HG03457 (cell line): ENCODE measurements around the gene SETD1A.
"Not testable (repeated sequence)": the region's sequence is repeated elsewhere in the genome, so short reads cannot be mapped to it uniquely, and the experiment has no call there.

Source experiments
- ATAC-seq: cut with Tn5 transposase; IDR thresholded peaks from one replicate; pipeline ENCODE4 v1.9.1; 2021; ENCODE audit warnings: moderate number of reproducible peaks; ENCODE audit not compliant: unreplicated experiment

Gene SETD1A

GRCh38 chr16:31011815-31012214 is 54.3 kb downstream of the SETD1A start:
- ATAC-seq: not testable (repeated sequence)

DNA sequence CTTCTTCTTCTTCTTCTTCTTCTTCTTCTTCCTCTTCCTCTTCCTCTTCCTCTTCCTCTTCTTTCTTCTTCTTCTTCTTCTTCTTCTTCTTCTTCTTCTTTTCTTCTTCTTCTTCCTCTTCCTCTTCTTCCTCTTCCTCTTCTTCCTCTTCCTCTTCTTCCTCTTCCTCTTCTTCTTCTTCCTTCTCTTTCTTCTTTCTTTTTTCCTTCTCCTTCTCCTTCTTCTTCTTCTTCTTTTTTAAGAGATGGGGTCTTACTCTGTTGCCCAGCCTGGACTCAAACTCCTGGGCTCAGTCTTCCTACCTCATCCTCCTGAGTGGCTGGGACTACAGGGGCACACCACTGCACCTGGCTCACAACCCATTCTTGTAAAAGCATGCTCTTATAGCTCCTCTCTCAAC is 55.7 kb downstream of the SETD1A start:
- ATAC-seq: not testable (repeated sequence)

GRCh38 chr16:31016018-31016417 is 58.5 kb downstream of the SETD1A start:
- ATAC-seq: no peak

GRCh38 chr16:31017756-31018155 is 60.2 kb downstream of the SETD1A start:
- not testable (repeated sequence) for ATAC-seq

DNA sequence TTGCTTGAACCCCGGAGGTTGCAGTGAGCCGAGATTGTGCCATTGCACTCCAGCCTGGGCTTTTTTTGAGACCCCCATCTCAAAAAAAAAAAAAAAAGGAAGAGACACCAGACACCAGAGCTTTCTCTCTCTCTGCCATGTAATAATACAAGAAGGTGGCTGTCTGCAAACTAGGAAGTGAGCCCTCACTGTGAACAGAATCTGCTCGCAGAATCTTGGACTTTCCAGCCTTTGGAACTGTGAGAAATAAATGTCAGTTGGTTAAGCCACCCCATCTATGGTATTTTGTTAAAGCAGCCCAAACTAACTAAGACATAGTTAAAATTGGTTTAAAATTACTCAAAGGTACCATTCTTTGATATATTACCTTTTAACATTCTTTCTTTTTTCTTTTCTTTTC is 63.0 kb downstream of the SETD1A start:
- ATAC-seq: no peak

DNA sequence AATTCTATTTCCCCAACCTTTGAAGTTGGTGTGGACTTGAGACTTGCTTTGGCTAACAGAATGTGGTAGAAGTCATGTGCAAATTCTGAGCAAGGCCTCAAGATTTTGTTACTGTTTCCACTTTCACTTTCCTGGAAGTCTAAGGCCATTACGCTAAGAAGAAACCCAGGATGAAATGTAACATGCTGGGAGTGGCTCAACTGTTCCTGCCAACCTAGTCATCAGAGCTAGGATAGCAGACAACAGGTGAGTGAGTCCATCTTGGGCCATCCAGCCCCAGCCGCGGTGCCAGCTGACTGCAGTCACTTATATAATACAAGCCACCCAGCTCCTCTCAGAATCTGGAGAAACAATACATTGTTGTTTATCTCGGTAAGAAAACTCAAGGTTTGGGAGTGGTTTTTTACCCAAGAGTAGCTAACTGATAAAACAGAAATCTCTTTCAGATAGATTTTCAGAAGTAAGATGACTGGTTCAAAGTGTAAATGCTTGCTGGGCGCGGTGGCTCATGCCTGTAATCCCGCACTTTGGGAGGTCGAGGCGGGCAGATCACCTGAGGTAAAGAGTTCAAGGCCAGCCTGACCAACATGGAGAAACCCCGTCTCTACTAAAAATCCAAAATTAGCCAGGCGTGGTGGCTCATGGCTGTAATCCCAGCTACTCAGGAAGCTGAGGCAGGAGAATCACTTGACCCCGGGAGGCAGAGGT is 65.1 kb downstream of the SETD1A start:
- ATAC-seq: no peak

DNA sequence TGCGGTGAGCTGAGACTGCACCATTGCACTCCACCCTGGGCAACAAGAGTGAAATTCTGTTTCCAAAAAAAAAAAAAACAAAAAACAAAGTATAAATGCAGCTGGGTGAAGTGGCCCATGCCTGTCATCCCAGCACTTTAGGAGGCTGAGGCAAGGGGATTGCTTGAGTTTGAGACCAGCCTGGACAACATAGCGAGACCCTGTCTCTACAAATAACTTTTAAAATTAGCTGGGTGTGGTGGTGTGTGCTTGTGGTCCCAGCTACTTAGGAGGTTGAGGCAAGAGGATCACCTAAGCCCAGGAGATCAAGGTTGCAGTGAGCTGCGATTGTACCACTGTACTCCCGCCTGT is 65.7 kb downstream of the SETD1A start:
- no peak for ATAC-seq

DNA sequence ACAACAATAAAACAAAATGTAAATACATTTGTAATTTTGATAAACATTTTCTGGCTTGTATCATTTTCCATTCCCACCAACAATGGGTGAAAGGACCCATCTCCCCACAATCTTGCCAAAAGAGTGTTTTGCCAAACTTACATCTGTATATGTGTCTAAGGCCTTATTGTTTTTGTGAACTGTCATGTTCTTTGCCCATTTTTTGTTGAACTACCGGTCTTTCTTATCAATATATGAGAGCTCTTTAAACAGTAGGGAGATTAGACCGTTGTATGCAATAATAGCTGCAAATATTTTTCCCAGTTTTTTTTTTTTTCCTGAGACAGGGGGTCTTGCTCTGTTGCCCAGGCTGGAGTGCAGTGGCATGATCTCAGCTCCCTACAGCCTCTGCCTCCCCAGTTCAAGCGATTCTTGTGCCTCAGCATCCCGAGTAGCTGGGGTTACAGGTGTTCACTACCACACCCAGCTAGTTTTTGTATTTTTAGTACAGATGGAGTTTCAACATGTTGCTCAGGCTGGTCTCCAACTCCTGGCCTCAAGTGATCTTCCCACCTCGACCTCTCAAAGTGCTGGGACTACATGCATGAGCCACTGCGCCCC is 66.2 kb downstream of the SETD1A start:
- ATAC-seq: no peak

- no peak for ATAC-seq
Observed at GRCh38 chr16:31025339-31025738, 67.8 kb downstream of the SETD1A start.

DNA sequence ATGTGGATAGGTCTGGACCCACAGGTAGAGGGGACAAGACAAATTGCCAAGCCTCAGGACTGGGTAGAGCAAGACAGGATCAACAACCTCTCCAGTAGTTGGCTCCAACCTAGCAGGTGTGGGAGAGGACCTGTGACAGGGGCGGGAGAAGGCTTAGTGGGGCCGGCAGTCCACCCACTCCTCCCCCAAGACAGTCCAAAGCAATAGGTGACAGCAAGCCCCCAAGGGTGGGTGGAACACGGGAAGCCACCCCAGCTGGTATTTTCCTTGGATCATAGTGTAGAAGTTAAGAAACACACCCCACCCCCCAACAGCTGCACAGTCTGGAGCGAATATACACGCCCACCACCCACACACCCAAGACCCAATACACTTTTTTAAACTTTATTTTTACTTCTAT is 71.7 kb downstream of the SETD1A start:
- no peak for ATAC-seq

DNA sequence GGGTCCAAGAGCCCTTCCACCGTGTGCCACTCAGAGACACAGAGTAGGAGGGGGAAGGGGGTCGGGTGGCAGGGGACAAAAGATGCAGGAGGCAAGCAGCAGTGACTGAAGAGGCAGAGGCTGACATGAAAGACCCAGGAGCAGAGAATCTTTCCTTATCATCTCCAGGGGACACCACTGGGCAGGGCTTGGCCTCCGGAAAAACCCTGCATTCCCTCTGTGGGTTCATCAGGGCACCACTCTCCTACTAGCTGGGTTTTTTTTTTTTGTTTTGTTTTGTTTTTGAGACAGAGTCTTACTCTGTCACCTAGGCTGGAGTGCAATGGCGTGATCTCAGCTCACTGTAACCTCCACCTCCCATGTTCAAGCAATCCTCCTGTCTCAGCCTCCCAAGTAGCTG is 73.7 kb downstream of the SETD1A start:
- no peak for ATAC-seq

GRCh38 chr16:31032736-31033708 is 75.5 kb downstream of the SETD1A start, which contains the start of gene STX4:
Gene STX4, plus strand, starts transcription at chr16:31033558. Its CDS starts 248 bp downstream, at chr16:31033806.
- peak; percentile 53 for ATAC-seq

DNA sequence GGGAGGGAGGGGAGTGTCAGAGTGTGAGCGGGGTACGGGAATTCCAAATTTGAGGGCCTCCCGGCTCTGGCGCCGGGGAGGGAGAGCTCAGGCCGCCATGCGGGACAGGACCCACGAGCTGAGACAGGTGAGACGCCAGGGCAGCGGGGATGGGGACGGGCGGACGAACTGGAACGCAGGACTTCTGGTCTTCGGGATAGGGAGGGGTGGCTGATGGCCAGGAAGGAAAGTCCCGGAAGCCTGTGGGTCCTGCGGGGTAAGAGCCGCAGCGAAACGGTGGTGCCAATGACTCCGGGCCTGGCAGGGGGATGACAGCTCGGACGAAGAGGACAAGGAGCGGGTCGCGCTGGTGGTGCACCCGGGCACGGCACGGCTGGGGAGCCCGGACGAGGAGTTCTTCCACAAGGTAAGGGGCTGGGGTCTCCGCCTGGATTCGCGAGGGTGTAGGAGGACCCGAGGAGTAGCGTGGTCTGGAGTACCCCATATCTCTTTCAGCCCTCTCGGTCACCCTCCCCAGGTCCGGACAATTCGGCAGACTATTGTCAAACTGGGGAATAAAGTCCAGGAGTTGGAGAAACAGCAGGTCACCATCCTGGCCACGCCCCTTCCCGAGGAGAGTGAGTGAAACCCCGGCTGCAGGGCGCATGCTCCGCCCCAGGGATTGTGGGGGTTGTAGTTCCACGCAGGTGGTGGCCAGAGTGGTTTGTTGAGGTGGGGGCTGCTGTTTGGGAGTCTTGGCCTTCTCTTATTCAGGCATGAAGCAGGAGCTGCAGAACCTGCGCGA is 76.3 kb downstream of the SETD1A start:
- ATAC-seq: peak; percentile 38
